H1 (cell line): ENCODE data around the gene KLHL35. TPM values are rescaled to one million over a fixed set of nuclear protein-coding genes. Genes with fewer than 3 reads are reported as not detected.

ENCODE experiments used
- CTCF ChIA-PET: fragments of 300-600 bp; sonication (Branson Sonifier 250); formaldehyde crosslinking; loops from one replicate; lab custom pipeline; 2021; ENCODE audit not compliant: partially characterized antibody; lab: Charles Lee
- POLR2A ChIA-PET: fragments of 300-600 bp; sonication (Branson Sonifier 250); formaldehyde crosslinking; loops from one replicate; lab custom pipeline; 2021; ENCODE audit warnings: inconsistent platforms; ENCODE audit not compliant: partially characterized antibody; lab: Charles Lee
- DNase-seq, 2 experiments: peaks; one replicate each; pipeline versions ENCODE4 v3.0.0 to v3.0.0-alpha.2; 2010 to 2022; ENCODE audit warnings: low spot score in 2 of 2, low read depth in 1 of 2, mixed read lengths in 1 of 2
- FAIRE-seq: peaks from 2 replicates; lab custom pipeline; 2011; peaks lifted over from hg19 to GRCh38; lab: Jason Lieb, UNC
- H2AFZ ChIP-seq: 2 replicates; pipeline ENCODE4 v1.8.1; 2012; ENCODE audit warnings: low read length, inconsistent platforms
- H2AK5ac ChIP-seq: 2 replicates; pipeline ENCODE4 v1.6.1; 2013; ENCODE audit warnings: low read depth, low read length
- H2BK120ac ChIP-seq: replicated peaks from 2 replicates; pipeline ENCODE3; 2013; ENCODE audit warnings: low read depth, low read length, inconsistent platforms
- H2BK12ac ChIP-seq: 2 replicates; pipeline ENCODE4 v1.6.1; 2013; ENCODE audit warnings: low read depth, low read length
- H2BK15ac ChIP-seq: 2 replicates; pipeline ENCODE4 v1.6.1; 2013; ENCODE audit warnings: low read length
- H2BK20ac ChIP-seq: 2 replicates; pipeline ENCODE4 v1.6.1; 2013; ENCODE audit warnings: low read length
- H2BK5ac ChIP-seq: 2 replicates; pipeline ENCODE4 v1.6.1; 2013; ENCODE audit warnings: low read depth, low read length
- H3K14ac ChIP-seq: 2 replicates; pipeline ENCODE4 v1.6.1; 2013; ENCODE audit warnings: inconsistent platforms; ENCODE audit not compliant: insufficient read length
- H3K18ac ChIP-seq: 2 replicates; pipeline ENCODE4 v1.6.1; 2013; ENCODE audit warnings: low read length; ENCODE audit errors: extremely low read depth
- H3K23ac ChIP-seq: 2 replicates; pipeline ENCODE4 v1.6.1; 2013; ENCODE audit warnings: inconsistent platforms; ENCODE audit not compliant: insufficient read length
- H3K23me2 ChIP-seq: 2 replicates; pipeline ENCODE4 v1.6.1; 2013; ENCODE audit warnings: low read depth, low read length
- H3K27ac ChIP-seq: 2 replicates; pipeline ENCODE4 v1.6.1; 2011; ENCODE audit warnings: low read depth, low read length, inconsistent platforms
- H3K27me3 ChIP-seq, 4 experiments: replicated peaks in 1 of 4; 1 replicate in 1 of 4; 2 replicates in 3 of 4; pipeline versions ENCODE4 v1.6.1 to v1.8.1; 2011 to 2013; ENCODE audit warnings: low read length in 3 of 4, mild to moderate bottlenecking in 3 of 4, inconsistent platforms in 2 of 4, mixed read lengths in 2 of 4, moderate library complexity in 1 of 4; ENCODE audit not compliant: control insufficient read depth in 3 of 4, insufficient read depth in 3 of 4; ENCODE audit errors: extremely low read depth in 1 of 4
- H3K36me3 ChIP-seq, 4 experiments: 2 replicates each; pipeline versions ENCODE4 v1.6.1 to v1.8.1; 2011 to 2013; ENCODE audit warnings: mild to moderate bottlenecking in 4 of 4, low read length in 3 of 4, moderate library complexity in 2 of 4, control low read depth in 1 of 4, inconsistent platforms in 1 of 4; ENCODE audit not compliant: insufficient read depth in 4 of 4, control insufficient read depth in 2 of 4
- H3K4ac ChIP-seq: replicated peaks from 2 replicates; pipeline ENCODE3; 2013; ENCODE audit warnings: low read length, low read depth, mixed read lengths, inconsistent platforms; ENCODE audit not compliant: insufficient read length
- H3K4me1 ChIP-seq, 4 experiments: replicated peaks in 1 of 4; 1 replicate in 1 of 4; 2 replicates in 3 of 4; pipeline versions ENCODE4 v1.6.1 to v1.8.1; 2011 to 2013; ENCODE audit warnings: low read length in 3 of 4, inconsistent platforms in 2 of 4, mixed read lengths in 1 of 4; ENCODE audit not compliant: insufficient read depth in 4 of 4, control insufficient read depth in 3 of 4
- H3K4me2 ChIP-seq, 2 experiments: 2 replicates each; pipeline versions ENCODE4 v1.6.1 to v1.8.1; 2011 to 2013; ENCODE audit warnings: low read depth in 2 of 2, low read length in 2 of 2, control low read depth in 1 of 2, inconsistent platforms in 1 of 2, mild to moderate bottlenecking in 1 of 2; ENCODE audit not compliant: insufficient read depth in 1 of 2
- H3K4me3 ChIP-seq, 4 experiments: fragments of 200-600, 300-600 bp in 1 of 4; sonication (generic), shearing (Covaris generic), sonication (Bioruptor Twin) in 1 of 4; 2 replicates each; pipeline versions ENCODE4 v1.5.1 to v1.8.1; 2011 to 2016; ENCODE audit warnings: low read length in 4 of 4, low read depth in 3 of 4, control low read depth in 2 of 4, inconsistent platforms in 2 of 4, mild to moderate bottlenecking in 2 of 4, mixed read lengths in 1 of 4, moderate library complexity in 1 of 4; ENCODE audit not compliant: insufficient read depth in 2 of 4; ENCODE audit errors: extremely low read depth in 1 of 4
- H3K56ac ChIP-seq: replicated peaks from 2 replicates; pipeline ENCODE3; 2013; ENCODE audit warnings: low read depth, mild to moderate bottlenecking, mixed read lengths, low read length, inconsistent platforms; ENCODE audit not compliant: insufficient read length
- H3K79me1 ChIP-seq: 2 replicates; pipeline ENCODE4 v1.6.1; 2013; ENCODE audit warnings: low read depth, low read length, control low read depth
- H3K79me2 ChIP-seq, 2 experiments: 2 replicates each; pipeline versions ENCODE4 v1.6.1 to v1.8.1; 2012 to 2013; ENCODE audit warnings: low read length in 2 of 2, mild to moderate bottlenecking in 2 of 2, inconsistent platforms in 1 of 2; ENCODE audit not compliant: insufficient read depth in 2 of 2, control insufficient read depth in 1 of 2
- H3K9ac ChIP-seq, 4 experiments: replicated peaks in 1 of 4; 1 replicate in 1 of 4; 2 replicates in 3 of 4; pipeline versions ENCODE4 v1.6.1 to v1.8.1; 2011 to 2013; ENCODE audit warnings: low read depth in 3 of 4, low read length in 3 of 4, control low read depth in 2 of 4, mild to moderate bottlenecking in 2 of 4, moderate library complexity in 2 of 4, inconsistent platforms in 1 of 4; ENCODE audit errors: extremely low read depth in 1 of 4
- H3K9me3 ChIP-seq, 2 experiments: 2 replicates each; pipeline versions ENCODE4 v1.6.1 to v1.8.1; 2012 to 2013; ENCODE audit warnings: mild to moderate bottlenecking in 2 of 2, moderate library complexity in 2 of 2, control low read depth in 1 of 2, inconsistent platforms in 1 of 2, low read depth in 1 of 2, low read length in 1 of 2, mixed read lengths in 1 of 2; ENCODE audit not compliant: insufficient read depth in 2 of 2
- H4K20me1 ChIP-seq, 2 experiments: replicated peaks in 1 of 2; 2 replicates each; pipeline versions ENCODE3 to v1.8.1; 2011 to 2013; ENCODE audit warnings: inconsistent platforms in 2 of 2, low read length in 2 of 2, mild to moderate bottlenecking in 1 of 2; ENCODE audit not compliant: insufficient read depth in 2 of 2, control insufficient read depth in 1 of 2
- H4K5ac ChIP-seq: 2 replicates; pipeline ENCODE4 v1.6.1; 2013; ENCODE audit warnings: low read length, low read depth, mixed read lengths, inconsistent platforms; ENCODE audit not compliant: insufficient read length
- H4K8ac ChIP-seq: 2 replicates; pipeline ENCODE4 v1.8.0; 2013; ENCODE audit warnings: mild to moderate bottlenecking, moderate library complexity, low read length, inconsistent platforms; ENCODE audit not compliant: insufficient read depth; ENCODE audit errors: extremely low read depth
- H4K91ac ChIP-seq: replicated peaks from 2 replicates; pipeline ENCODE3; 2013; ENCODE audit warnings: low read length, mixed read lengths, inconsistent platforms; ENCODE audit not compliant: insufficient read length
- BCL11A ChIP-seq, 2 experiments: IDR thresholded peaks; one replicate each; pipeline ENCODE4 v1.6.1; 2011; ENCODE audit warnings: low read depth in 2 of 2, low read length in 2 of 2, mild to moderate bottlenecking in 2 of 2
- CTBP2 ChIP-seq: IDR thresholded peaks from 2 replicates; pipeline ENCODE4 v1.7.0; 2011; ENCODE audit warnings: borderline replicate concordance, mild to moderate bottlenecking, moderate library complexity, mixed read lengths, low read length; ENCODE audit not compliant: insufficient read depth, insufficient read length
- EGR1 ChIP-seq: IDR thresholded peaks from 2 replicates; pipeline ENCODE4 v1.6.1; 2011; ENCODE audit warnings: low read depth, low read length, borderline replicate concordance
- KDM1A ChIP-seq: fragments of 200-600, 300-600 bp; sonication (generic); IDR thresholded peaks from 2 replicates; pipeline ENCODE4 v1.7.1; 2016; ENCODE audit warnings: mild to moderate bottlenecking, low read length, borderline replicate concordance
- NANOG ChIP-seq: IDR thresholded peaks from 2 replicates; pipeline ENCODE4 v1.6.1; 2011; ENCODE audit warnings: low read length, low read depth, mild to moderate bottlenecking, inconsistent platforms; ENCODE audit not compliant: insufficient read depth, poor library complexity, severe bottlenecking
- POLR2AphosphoS5 ChIP-seq: IDR thresholded peaks from 2 replicates; pipeline ENCODE4 v1.6.1; 2011; ENCODE audit warnings: low read depth, low read length
- SRF ChIP-seq: IDR thresholded peaks from 2 replicates; pipeline ENCODE4 v1.6.1; 2011; ENCODE audit warnings: mild to moderate bottlenecking, low read depth, low read length, moderate library complexity
- SUZ12 ChIP-seq: fragments of 200-600 bp; sonication (generic); IDR thresholded peaks from 2 replicates; pipeline ENCODE4 v1.6.1; 2012; ENCODE audit warnings: mild to moderate bottlenecking, inconsistent platforms, low read length, moderate library complexity, mixed read lengths
- WGBS, 2 experiments: shearing (Covaris generic) in 1 of 2; methylation state at CpG; one replicate each; pipeline versions ENCODE4 v1.1.6 to v1.1.7; 2013 to 2015; ENCODE audit warnings: low lambda C conversion rate in 2 of 2, mixed read lengths in 2 of 2, inconsistent platforms in 1 of 2, low coverage in 1 of 2, missing lambda C conversion rate in 1 of 2; ENCODE audit not compliant: insufficient replicate concordance in 2 of 2, insufficient coverage in 1 of 2, insufficient read length in 1 of 2; ENCODE audit errors: extremely low coverage in 1 of 2, missing lambda C conversion rate in 1 of 2; 5-methylcytosine and 5-hydroxymethylcytosine counted together
- polyA plus RNA-seq, 7 experiments: library from polyadenylated mRNA; depleted of rRNA in 3 of 7; stranded (reverse) in 5 of 7; unstranded in 2 of 7; fragments of >200 nt in 5 of 7; fragments of 200-250 nt in 2 of 7; gene quantifications; 1 replicate in 5 of 7; 2 replicates in 1 of 7; 4 replicates in 1 of 7; pipeline versions ENCODE4 v1.2.1 to v1.2.3, GENCODE V29; 2011 to 2013; ENCODE audit warnings: missing spikeins in 2 of 7, mixed read lengths in 2 of 7
- total RNA-seq: library from RNA; stranded (reverse); fragmentation: NEBNext Ultra II Directional; extraction: Animal tissue kit (Norgen Biotek cat#: 25700); gene quantifications from 2 replicates; pipeline ENCODE4 v1.2.1, GENCODE V29; 2021
- TF ChIP-seq, protein P1 (sequence below): IDR thresholded peaks from 2 replicates; pipeline ENCODE4 v1.6.1; 2011; ENCODE audit warnings: low read length, improper control_type of control experiment

KLHL35 gene
- total and polyA plus RNA-seq, 2 of the 8 experiments (the other 6 are each of a cell fraction or from before 2014, with no cell fraction given), result 0.35 to 0.41 TPM

DNA sequence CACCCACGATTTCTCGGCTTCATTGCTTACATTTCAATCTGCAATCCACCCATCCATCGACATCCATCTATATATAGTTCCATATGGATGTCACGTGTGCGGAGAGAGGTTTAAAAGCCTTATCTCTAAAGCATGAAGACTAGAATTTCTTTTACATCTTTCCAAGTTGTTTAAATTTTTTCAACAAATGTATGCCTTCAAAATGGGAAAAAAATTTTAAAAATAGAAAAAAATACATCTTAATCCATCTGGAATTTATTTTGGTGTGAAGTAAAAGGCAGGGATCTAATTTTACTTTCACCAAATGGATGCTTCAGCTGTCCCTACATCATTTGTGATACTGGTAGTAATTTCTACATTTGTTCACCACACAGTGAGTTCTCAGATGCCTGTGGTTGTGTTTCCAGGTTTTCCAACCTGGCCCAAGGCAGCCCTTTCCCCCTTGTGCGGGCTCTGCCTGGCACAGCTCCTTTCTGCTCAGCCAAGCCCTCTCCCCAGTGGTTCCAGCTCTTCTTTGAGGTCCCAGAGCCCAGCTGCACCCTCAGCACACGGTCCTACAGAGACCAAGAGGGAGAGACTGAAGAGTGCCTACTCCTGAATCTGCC is 37.6 kb upstream of the KLHL35 start:
- H2BK20ac ChIP-seq, result no peak overlapping the region
- 88% methylated on average over 7 of the region's 7 CpGs; no CpG with 5 or more reads in 1 of the 2 experiments for WGBS, 2 experiments
- ChIA-PET POLR2A (interaction anchor here (2.0 to 2.9 kb wide), 4 partner anchors 8 to 100 kb away, joined by 4 to 13 read pairs (median 6); partner anchors contain the start of gene RPS3), CTCF (interaction anchor here (0.8 to 31.5 kb wide), 7 partner anchors 8 to 55 kb away, joined by 3 to 603 read pairs (median 5); partner anchors contain the start of gene GDPD5)
- no peak overlapping the region for H3K23ac ChIP-seq
- H3K79me2 ChIP-seq, result no peaks in the 10 kb centered on the region
- no peaks in the 10 kb centered on the region for H4K20me1 ChIP-seq
- H2BK120ac ChIP-seq, result no peak overlapping the region
- H3K79me1 ChIP-seq, result no peaks in the 10 kb centered on the region
- H3K4ac ChIP-seq, result no peak overlapping the region
- FAIRE-seq (no peak), DNase-seq (no peak)
- H2AFZ ChIP-seq, result no peak overlapping the region
- no peak overlapping the region for H2BK15ac ChIP-seq
- H3K14ac ChIP-seq, result no peak overlapping the region
- no peak overlapping the region for H3K27ac ChIP-seq
- no peak overlapping the region for H3K4me3 ChIP-seq
- no peak overlapping the region for H2BK5ac ChIP-seq
- H3K36me3 ChIP-seq, result no peaks in the 10 kb centered on the region; a peak in 1 of 8 replicates
- no peak overlapping the region for H3K56ac ChIP-seq
- no peak overlapping the region for H3K18ac ChIP-seq
- peaks cover 3 to 12% (median 4%) of the 10 kb centered on the region in 4 experiments; a peak in 6 of 7 replicates for H3K4me1 ChIP-seq
- no peaks in the 10 kb centered on the region for H3K27me3 ChIP-seq
- no peak overlapping the region for H3K9ac ChIP-seq
- TF ChIP-seq EGR1 (no peak), NANOG (no peak), BCL11A (IDR thresholded peaks at IDR 0.05; ENCODE audit: low read depth in 2 of 2, low read length in 2 of 2) (no peak), KDM1A (no peak), SRF (no peak), POLR2AphosphoS5 (no peak), CTBP2 (no peak), SUZ12 (no peak)
- TF ChIP-seq, protein P1, sequence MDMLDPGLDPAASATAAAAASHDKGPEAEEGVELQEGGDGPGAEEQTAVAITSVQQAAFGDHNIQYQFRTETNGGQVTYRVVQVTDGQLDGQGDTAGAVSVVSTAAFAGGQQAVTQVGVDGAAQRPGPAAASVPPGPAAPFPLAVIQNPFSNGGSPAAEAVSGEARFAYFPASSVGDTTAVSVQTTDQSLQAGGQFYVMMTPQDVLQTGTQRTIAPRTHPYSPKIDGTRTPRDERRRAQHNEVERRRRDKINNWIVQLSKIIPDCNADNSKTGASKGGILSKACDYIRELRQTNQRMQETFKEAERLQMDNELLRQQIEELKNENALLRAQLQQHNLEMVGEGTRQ, result no peak
- H2BK12ac ChIP-seq, result no peak overlapping the region
- peak overlapping the region; percentile 43 for H4K8ac ChIP-seq
- no peaks in the 10 kb centered on the region for H3K23me2 ChIP-seq
- no peak overlapping the region for H3K4me2 ChIP-seq
- no peak overlapping the region for H4K5ac ChIP-seq
- H3K9me3 ChIP-seq, result no peaks in the 10 kb centered on the region
- H4K91ac ChIP-seq, result no peak overlapping the region
- H2AK5ac ChIP-seq, result no peak overlapping the region
